ENCODE results near the gene GABRB2.

GRCh38 chr5:161548487-161549094 lies 2.1 kb upstream of the GABRB2 start:
- TF ChIP-seq CTCF (IDR thresholded peaks at IDR 0.05), result no peak
- TF ChIP-seq TCF7L2 (IDR thresholded peaks at IDR 0.05; ENCODE audit: low read depth, low read length), result no peak
- no peak for TF ChIP-seq POLR2AphosphoS5 (IDR thresholded peaks at IDR 0.05; ENCODE audit: low read depth, low read length)
- no peak for TF ChIP-seq REST (IDR thresholded peaks at IDR 0.05; ENCODE audit: insufficient read depth in 1 of 2, low read depth in 2 of 2, low read length in 1 of 2)

Data from Panc1 (cell line).